DOHH2 (cell line): Measurements from ENCODE around the gene FBXO33.

ENCODE experiments used
- EZH2phosphoT487 ChIP-seq: fragments of 200-600 bp; sonication (generic); IDR thresholded peaks from 2 replicates; pipeline ENCODE4 v1.6.1; 2017; ENCODE audit warnings: borderline replicate concordance, mild to moderate bottlenecking, antibody characterized with exemption, low read length, moderate library complexity, mixed read lengths
- TF ChIP-seq, protein P1 (sequence below): fragments of 200-600 bp; sonication (generic); IDR thresholded peaks from one replicate; pipeline ENCODE4 v1.5.1; 2014; ENCODE audit warnings: antibody characterized with exemption, mild to moderate bottlenecking, low read depth, low read length; ENCODE audit not compliant: poor library complexity, severe bottlenecking

DNA sequence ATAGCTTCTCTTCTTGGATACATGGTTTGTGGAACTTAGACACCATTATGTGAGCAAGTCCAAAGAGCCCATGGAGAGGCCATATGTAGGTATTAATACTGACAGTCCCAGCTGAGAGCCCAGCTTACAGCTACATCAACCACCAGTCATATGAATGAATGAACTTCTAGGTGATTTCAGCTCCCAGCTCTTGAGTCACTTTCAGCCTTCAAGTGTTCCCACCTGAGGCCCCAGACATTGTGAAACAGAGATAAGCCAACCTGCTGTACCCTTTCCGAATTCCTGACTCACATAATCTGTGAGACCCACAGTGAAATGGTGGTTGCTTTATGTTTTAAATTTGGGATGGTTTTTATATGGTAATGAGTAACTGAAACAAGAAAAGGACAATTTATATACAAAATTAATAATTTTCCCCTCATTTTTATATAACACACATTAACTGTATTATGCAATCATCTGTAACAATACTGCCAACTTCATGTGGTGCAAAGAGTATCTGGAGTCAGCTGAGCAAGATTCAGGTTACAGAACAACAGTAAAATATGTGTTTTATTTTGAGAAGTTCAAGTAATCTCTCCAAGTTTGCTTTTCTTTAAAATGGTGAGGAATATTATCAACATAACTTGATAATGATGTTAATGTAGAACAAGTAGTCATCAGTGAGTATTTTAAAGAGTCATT is 27.7 kb upstream of the FBXO33 start:
- TF ChIP-seq, protein P1, sequence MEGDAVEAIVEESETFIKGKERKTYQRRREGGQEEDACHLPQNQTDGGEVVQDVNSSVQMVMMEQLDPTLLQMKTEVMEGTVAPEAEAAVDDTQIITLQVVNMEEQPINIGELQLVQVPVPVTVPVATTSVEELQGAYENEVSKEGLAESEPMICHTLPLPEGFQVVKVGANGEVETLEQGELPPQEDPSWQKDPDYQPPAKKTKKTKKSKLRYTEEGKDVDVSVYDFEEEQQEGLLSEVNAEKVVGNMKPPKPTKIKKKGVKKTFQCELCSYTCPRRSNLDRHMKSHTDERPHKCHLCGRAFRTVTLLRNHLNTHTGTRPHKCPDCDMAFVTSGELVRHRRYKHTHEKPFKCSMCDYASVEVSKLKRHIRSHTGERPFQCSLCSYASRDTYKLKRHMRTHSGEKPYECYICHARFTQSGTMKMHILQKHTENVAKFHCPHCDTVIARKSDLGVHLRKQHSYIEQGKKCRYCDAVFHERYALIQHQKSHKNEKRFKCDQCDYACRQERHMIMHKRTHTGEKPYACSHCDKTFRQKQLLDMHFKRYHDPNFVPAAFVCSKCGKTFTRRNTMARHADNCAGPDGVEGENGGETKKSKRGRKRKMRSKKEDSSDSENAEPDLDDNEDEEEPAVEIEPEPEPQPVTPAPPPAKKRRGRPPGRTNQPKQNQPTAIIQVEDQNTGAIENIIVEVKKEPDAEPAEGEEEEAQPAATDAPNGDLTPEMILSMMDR = no peak
- no peak for TF ChIP-seq EZH2phosphoT487
